GM15510 (cell line): ENCODE results near the gene SMARCD3.

ENCODE experiments used
- POLR2A ChIP-seq: IDR thresholded peaks from 3 replicates; pipeline ENCODE4 v1.6.1; 2011; ENCODE audit warnings: borderline replicate concordance; ENCODE audit not compliant: insufficient read length; ENCODE audit errors: extremely low read depth

SMARCD3 gene

GRCh38 chr7:151201751-151202150 is 46.7 kb downstream of the SMARCD3 start:
- TF ChIP-seq POLR2A = no peak

- no peak for TF ChIP-seq POLR2A
Measured at GRCh38 chr7:151201344-151201743, 47.1 kb downstream of the SMARCD3 start.

GRCh38 chr7:151198945-151199848 is 49.3 kb downstream of the SMARCD3 start:
- no peak for TF ChIP-seq POLR2A

- TF ChIP-seq POLR2A = no peak
Measured at GRCh38 chr7:151197932-151198331, 50.6 kb downstream of the SMARCD3 start.

- no peak for TF ChIP-seq POLR2A
Measured at GRCh38 chr7:151195616-151196450, 52.7 kb downstream of the SMARCD3 start.

GRCh38 chr7:151194188-151194587 is 54.3 kb downstream of the SMARCD3 start:
- TF ChIP-seq POLR2A = no peak

- TF ChIP-seq POLR2A = no peak
Measured at GRCh38 chr7:151193203-151193978, 55.1 kb downstream of the SMARCD3 start.

GRCh38 chr7:151192002-151192539 is 56.4 kb downstream of the SMARCD3 start:
- no peak for TF ChIP-seq POLR2A

- no peak for TF ChIP-seq POLR2A
Measured at GRCh38 chr7:151191544-151191943, 57.0 kb downstream of the SMARCD3 start.

GRCh38 chr7:151189038-151189437 is 59.5 kb downstream of the SMARCD3 start:
- no peak for TF ChIP-seq POLR2A
